OCI-LY1 (cell line): ENCODE data around the gene TMEM201.

ENCODE experiments used
- H2AFZ ChIP-seq: fragments of 200-600 bp; sonication (generic), shearing (Covaris generic); 2 replicates; pipeline ENCODE4 v1.6.0; 2014; ENCODE audit warnings: antibody characterized with exemption, mild to moderate bottlenecking, low read length
- H3F3A ChIP-seq: fragments of 200-600 bp; sonication (generic), shearing (Covaris generic); 2 replicates; pipeline ENCODE4 v1.6.0; 2014; ENCODE audit warnings: mild to moderate bottlenecking, antibody characterized with exemption, low read length, moderate library complexity; ENCODE audit not compliant: insufficient read depth
- H3K27ac ChIP-seq: fragments of 200-600 bp; sonication (generic); 2 replicates; pipeline ENCODE4 v1.5.1; 2014; ENCODE audit warnings: low read length, mixed run types, mild to moderate bottlenecking, low read depth; ENCODE audit not compliant: poor library complexity, severe bottlenecking
- H3K27me3 ChIP-seq: fragments of 200-600 bp; sonication (generic); 2 replicates; pipeline ENCODE4 v1.6.0; 2014; ENCODE audit warnings: antibody characterized with exemption, mild to moderate bottlenecking, low read length, moderate library complexity; ENCODE audit not compliant: insufficient read depth
- H3K36me3 ChIP-seq: fragments of 200-600 bp; sonication (generic); 2 replicates; pipeline ENCODE4 v1.6.1; 2014; ENCODE audit warnings: mild to moderate bottlenecking, antibody characterized with exemption, low read length, moderate library complexity, mixed read lengths; ENCODE audit not compliant: insufficient read depth
- H3K4me1 ChIP-seq: fragments of 200-600 bp; sonication (generic); 2 replicates; pipeline ENCODE4 v1.5.1; 2014; ENCODE audit warnings: mild to moderate bottlenecking, low read length, moderate library complexity; ENCODE audit not compliant: insufficient read depth, severe bottlenecking
- H3K4me2 ChIP-seq: fragments of 200-600 bp; sonication (generic), shearing (Covaris generic); 2 replicates; pipeline ENCODE4 v1.6.1; 2014; ENCODE audit warnings: low read length
- H3K4me3 ChIP-seq: fragments of 200-600 bp; sonication (generic); 2 replicates; pipeline ENCODE4 v1.5.1; 2014; ENCODE audit warnings: low read length, low read depth, mild to moderate bottlenecking, mixed read lengths; ENCODE audit not compliant: poor library complexity, severe bottlenecking
- H3K79me2 ChIP-seq: fragments of 200-600 bp; shearing (Covaris generic); 2 replicates; pipeline ENCODE4 v1.6.1; 2016; ENCODE audit warnings: mixed run types, low read length, mixed read lengths; ENCODE audit not compliant: insufficient read depth
- H3K9ac ChIP-seq: fragments of 200-600 bp; sonication (generic), shearing (Covaris generic); 2 replicates; pipeline ENCODE4 v1.6.1; 2014; ENCODE audit warnings: mild to moderate bottlenecking, low read length, mixed read lengths
- H3K9me2 ChIP-seq: fragments of 200-600 bp; sonication (generic), shearing (Covaris generic); 2 replicates; pipeline ENCODE4 v1.6.1; 2014; ENCODE audit warnings: low read depth, mild to moderate bottlenecking, low read length, mixed read lengths
- H3K9me3 ChIP-seq: fragments of 200-600 bp; shearing (Covaris generic); 2 replicates; pipeline ENCODE4 v1.6.1; 2014; ENCODE audit warnings: low read length, mixed read lengths
- H4K20me1 ChIP-seq: fragments of 200-600 bp; sonication (generic), shearing (Covaris generic); 2 replicates; pipeline ENCODE4 v1.6.0; 2016; ENCODE audit warnings: mild to moderate bottlenecking, low read length; ENCODE audit not compliant: insufficient read depth
- CTCF ChIP-seq: fragments of 200-600 bp; sonication (generic), shearing (Covaris generic); IDR thresholded peaks from 2 replicates; pipeline ENCODE4 v1.5.1; 2017; ENCODE audit warnings: mild to moderate bottlenecking, antibody characterized with exemption, low read length, moderate library complexity, mixed read lengths
- EZH2 ChIP-seq: fragments of 200-600 bp; sonication (generic), shearing (Covaris generic); IDR thresholded peaks from 2 replicates; pipeline ENCODE4 v1.8.0; 2017; ENCODE audit warnings: borderline replicate concordance, mixed run types, mild to moderate bottlenecking, antibody characterized with exemption, low read length, moderate library complexity, mixed read lengths

Gene TMEM201

GRCh38 chr1:9613625-9614299 is 25.1 kb downstream of the TMEM201 start:
- Histone ChIP-seq H3K9me2 (no peaks in the 10 kb centered on the region), H3K27ac (no peak overlapping the region), H3K9ac (no peak overlapping the region), H3K79me2 (no peaks in the 10 kb centered on the region), H3F3A (no peaks in the 10 kb centered on the region; the same call in 1 of the 2 replicates), H3K4me3 (no peak overlapping the region), H3K9me3 (no peaks in the 10 kb centered on the region), H3K27me3 (0 out of 2 replicates have a peak, but pooled peaks cover 3% of the 10 kb centered on the region), H3K36me3 (peaks cover 51% of the 10 kb centered on the region), H3K4me1 (no peaks in the 10 kb centered on the region), H3K4me2 (no peak overlapping the region), H2AFZ (no peak overlapping the region), H4K20me1 (no peaks in the 10 kb centered on the region)
- no peak for TF ChIP-seq CTCF
- TF ChIP-seq EZH2, result no peak

- Histone ChIP-seq H3K36me3 (peaks cover 36% of the 10 kb centered on the region), H3K4me1 (no peaks in the 10 kb centered on the region), H3K27me3 (peaks cover 3% of the 10 kb centered on the region; the same call in 1 of the 2 replicates), H3K79me2 (no peaks in the 10 kb centered on the region), H3K4me3 (no peak overlapping the region), H3K9ac (no peak overlapping the region), H2AFZ (no peak overlapping the region), H3K9me2 (no peaks in the 10 kb centered on the region), H3K27ac (no peak overlapping the region), H4K20me1 (no peaks in the 10 kb centered on the region), H3F3A (no peaks in the 10 kb centered on the region; the same call in 1 of the 2 replicates), H3K9me3 (no peaks in the 10 kb centered on the region), H3K4me2 (no peak overlapping the region)
- TF ChIP-seq EZH2, result no peak
- TF ChIP-seq CTCF, result peak; percentile 82
Measured at GRCh38 chr1:9615316-9616063, 26.8 kb downstream of the TMEM201 start.

- H3K9me2 ChIP-seq, result no peaks in the 10 kb centered on the region
- H2AFZ ChIP-seq, result no peak overlapping the region
- TF ChIP-seq CTCF (no peak), EZH2 (no peak)
- no peak overlapping the region for H3K9ac ChIP-seq
- H3K9me3 ChIP-seq, result no peaks in the 10 kb centered on the region
- peaks cover 3% of the 10 kb centered on the region; the same call in 1 of the 2 replicates for H3K27me3 ChIP-seq
- H4K20me1 ChIP-seq, result no peaks in the 10 kb centered on the region
- H3K4me3 ChIP-seq, result no peak overlapping the region
- H3K36me3 ChIP-seq, result peaks cover under 1% of the 10 kb centered on the region; the same call in 1 of the 2 replicates
- H3K27ac ChIP-seq, result no peak overlapping the region
- H3K4me2 ChIP-seq, result no peak overlapping the region
- H3K4me1 ChIP-seq, result no peaks in the 10 kb centered on the region
- no peaks in the 10 kb centered on the region for H3K79me2 ChIP-seq
- no peaks in the 10 kb centered on the region; the same call in 1 of the 2 replicates for H3F3A ChIP-seq
Measured at GRCh38 chr1:9618909-9619679, 30.4 kb downstream of the TMEM201 start.
